IgD-negative memory B cell (primary cell): ENCODE data around the gene BASP1. TPM values are rescaled to one million over a fixed set of nuclear protein-coding genes. Genes with fewer than 3 reads are reported as not detected.
"Not testable (repeated sequence)": the region's sequence is repeated elsewhere in the genome, so short reads cannot be mapped to it uniquely, and the experiment has no call there.

Experiments
- H3K27ac Mint-ChIP-seq, 3 donors: one replicate each; pipeline ENCODE4 v1.8.0; 2020 to 2022; ENCODE audit warnings: mild to moderate bottlenecking in 3 of 3, mixed read lengths in 3 of 3, moderate library complexity in 1 of 3
- H3K27me3 Mint-ChIP-seq: one replicate; pipeline ENCODE4 v1.8.0; 2021; ENCODE audit warnings: mixed read lengths
- H3K36me3 Mint-ChIP-seq: one replicate; pipeline ENCODE4 v1.8.0; 2020; ENCODE audit warnings: mild to moderate bottlenecking, mixed read lengths
- H3K4me1 Mint-ChIP-seq, 3 donors: one replicate each; pipeline ENCODE4 v1.8.0; 2020 to 2022; ENCODE audit warnings: mixed read lengths in 3 of 3, mild to moderate bottlenecking in 1 of 3
- H3K4me3 Mint-ChIP-seq, 4 donors: one replicate each; pipeline ENCODE4 v1.8.0; 2020 to 2022; ENCODE audit warnings: mild to moderate bottlenecking in 4 of 4, mixed read lengths in 4 of 4, moderate library complexity in 3 of 4
- H3K9me3 Mint-ChIP-seq, 3 donors: one replicate each; pipeline ENCODE4 v1.8.0; 2020 to 2021; ENCODE audit warnings: mixed read lengths in 3 of 3, mild to moderate bottlenecking in 1 of 3
- polyA plus RNA-seq: library from polyadenylated mRNA; unstranded; fragments of 300-500 nt; fragmentation: Illumina TruSeq; gene quantifications from one replicate; pipeline ENCODE4 v1.2.3, GENCODE V29; 2021

BASP1 gene
- polyA plus RNA-seq, 1 donor from 2014 or later = 149 TPM

DNA sequence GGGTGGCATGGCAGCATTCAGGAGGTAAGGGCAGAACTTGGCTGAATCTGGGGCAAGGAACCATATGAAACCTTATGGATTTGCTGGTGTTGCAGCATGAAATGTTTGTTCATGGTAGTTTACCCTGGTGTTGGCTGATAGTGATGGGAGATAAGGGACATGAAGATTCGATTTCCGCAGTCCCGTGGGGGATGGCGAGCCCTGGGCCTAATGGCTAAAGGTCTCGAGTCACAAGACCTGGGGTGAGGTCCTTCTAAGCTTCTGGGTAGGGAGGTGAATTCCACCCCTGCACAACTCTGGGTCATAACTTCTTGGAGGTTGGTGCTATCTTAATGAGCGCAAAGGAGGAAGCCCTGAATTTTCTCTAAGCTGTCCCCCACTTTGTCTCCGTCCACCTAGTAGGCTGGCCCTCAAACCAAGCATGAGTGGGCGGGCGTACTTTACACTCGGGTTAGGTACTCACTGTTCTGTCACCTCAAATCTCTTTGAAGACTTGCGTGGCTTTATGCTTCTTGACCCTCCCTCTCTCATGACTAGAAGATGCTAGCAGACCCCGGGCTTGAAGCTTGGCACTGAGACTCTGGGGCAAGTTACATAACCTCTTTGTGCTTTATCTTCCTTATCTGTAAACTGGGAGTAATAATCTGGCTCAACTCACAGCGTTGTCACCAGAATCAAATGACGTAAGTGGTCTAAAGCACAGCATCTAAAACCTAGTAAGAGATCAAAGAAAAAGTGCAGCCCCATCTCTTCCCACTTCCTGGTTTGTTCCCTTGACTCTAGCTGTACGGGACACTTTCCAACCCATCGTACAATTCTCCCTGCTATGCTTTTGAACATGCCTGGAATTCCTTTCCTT, 72.5 kb downstream of the BASP1 start:
- no peaks in the 10 kb centered on the region for H3K36me3 Mint-ChIP-seq
- peak overlapping the region in 1 of 3 donors; percentile 15 for H3K27ac Mint-ChIP-seq
- no peaks in the 10 kb centered on the region for H3K27me3 Mint-ChIP-seq
- H3K9me3 Mint-ChIP-seq = peaks cover 0 to 4% (median 0%) of the 10 kb centered on the region in 3 donors
- peaks cover 0 to 9% (median 5%) of the 10 kb centered on the region in 3 donors for H3K4me1 Mint-ChIP-seq
- no peak overlapping the region for H3K4me3 Mint-ChIP-seq

DNA sequence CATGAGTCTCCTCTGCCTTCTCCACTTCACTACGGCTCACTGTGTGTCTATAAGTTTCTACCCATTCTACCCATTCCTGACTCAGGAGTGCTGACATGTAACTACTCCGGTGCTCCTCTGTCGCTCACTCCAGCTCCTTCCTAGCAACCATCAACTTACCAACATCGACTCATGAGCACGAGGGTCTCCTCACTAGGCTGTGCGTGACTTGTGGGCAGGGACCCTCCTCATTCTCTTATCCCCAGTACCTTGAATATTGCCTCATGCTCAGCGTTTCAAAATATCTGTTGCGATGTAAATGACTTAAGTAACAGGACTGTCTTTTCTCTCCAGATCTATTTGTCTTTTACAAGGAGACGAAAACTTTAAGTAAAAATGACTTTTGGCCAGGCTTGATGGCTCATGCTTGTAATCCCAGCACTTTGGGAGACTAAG, 73.1 kb downstream of the BASP1 start:
- Mint-ChIP-seq H3K4me1 (peaks cover 0 to 6% (median 3%) of the 10 kb centered on the region in 3 donors), H3K4me3 (no peak overlapping the region), H3K27ac (no peak overlapping the region), H3K9me3 (peaks cover 0 to 4% (median 0%) of the 10 kb centered on the region in 3 donors), H3K36me3 (no peaks in the 10 kb centered on the region), H3K27me3 (no peaks in the 10 kb centered on the region)

DNA sequence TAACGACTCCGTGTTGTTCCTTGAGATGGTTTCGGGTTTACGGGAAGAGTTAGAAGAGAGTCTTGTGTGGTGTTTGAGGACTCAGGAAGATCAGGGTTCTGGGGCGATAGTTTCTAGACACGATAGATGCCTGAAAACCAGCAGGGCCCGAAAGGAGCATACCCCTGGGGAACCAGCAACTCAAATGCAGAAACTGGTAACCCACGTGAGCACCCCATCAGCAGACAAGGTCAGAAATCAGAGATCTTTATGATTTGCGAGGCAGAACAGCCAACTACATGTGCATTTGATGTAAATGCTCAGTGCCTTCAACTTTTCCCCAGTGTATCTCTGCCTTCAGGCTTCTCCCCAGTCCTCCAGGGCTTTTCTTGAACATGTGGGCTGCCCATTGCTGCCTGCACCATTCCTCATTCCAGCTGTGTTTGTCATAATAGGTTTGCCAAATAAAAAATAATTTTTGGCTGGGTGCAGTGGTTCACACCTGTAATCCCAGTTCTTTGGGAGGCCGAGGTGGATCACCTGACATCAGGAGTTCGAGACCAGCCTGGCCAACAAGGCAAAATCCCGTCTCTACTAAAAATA, 75.1 kb downstream of the BASP1 start:
- H3K27me3 Mint-ChIP-seq = no peaks in the 10 kb centered on the region
- peak overlapping the region in 1 of 3 donors; percentile 71 for H3K27ac Mint-ChIP-seq
- no peaks in the 10 kb centered on the region for H3K36me3 Mint-ChIP-seq
- peaks cover 0 to 6% (median 3%) of the 10 kb centered on the region in 3 donors for H3K4me1 Mint-ChIP-seq
- peaks cover 0 to 4% (median 0%) of the 10 kb centered on the region in 3 donors for H3K9me3 Mint-ChIP-seq
- peak overlapping the region in 1 of 4 donors; percentile 25 for H3K4me3 Mint-ChIP-seq

- H3K36me3 Mint-ChIP-seq = no peaks in the 10 kb centered on the region
- H3K4me1 Mint-ChIP-seq = peaks cover 0 to 6% (median 3%) of the 10 kb centered on the region in 3 donors
- no peaks in the 10 kb centered on the region for H3K9me3 Mint-ChIP-seq
- H3K27ac Mint-ChIP-seq = no peak overlapping the region
- H3K27me3 Mint-ChIP-seq = no peaks in the 10 kb centered on the region
- no peak overlapping the region for H3K4me3 Mint-ChIP-seq
Observed at GRCh38 chr5:17294639-17295311, 77.3 kb downstream of the BASP1 start.

GRCh38 chr5:17295671-17296070, 78.2 kb downstream of the BASP1 start:
- Mint-ChIP-seq H3K4me1 (peaks cover 0 to 3% (median 3%) of the 10 kb centered on the region in 3 donors), H3K27me3 (no peaks in the 10 kb centered on the region), H3K4me3 (peak overlapping the region in 1 of 4 donors; percentile 17), H3K9me3 (no peaks in the 10 kb centered on the region), H3K27ac (no peak overlapping the region), H3K36me3 (no peaks in the 10 kb centered on the region)

GRCh38 chr5:17302106-17302505, 84.7 kb downstream of the BASP1 start:
- Mint-ChIP-seq H3K9me3 (no peaks in the 10 kb centered on the region), H3K36me3 (no peaks in the 10 kb centered on the region), H3K4me3 (no peak overlapping the region), H3K4me1 (no peaks in the 10 kb centered on the region), H3K27me3 (no peaks in the 10 kb centered on the region), H3K27ac (no peak overlapping the region)

- H3K27me3 Mint-ChIP-seq = no peaks in the 10 kb centered on the region
- H3K9me3 Mint-ChIP-seq = no peaks in the 10 kb centered on the region
- H3K4me3 Mint-ChIP-seq = no peak overlapping the region
- H3K4me1 Mint-ChIP-seq = no peaks in the 10 kb centered on the region
- no peak overlapping the region for H3K27ac Mint-ChIP-seq
- no peaks in the 10 kb centered on the region for H3K36me3 Mint-ChIP-seq
Observed at GRCh38 chr5:17302604-17303003, 85.2 kb downstream of the BASP1 start.

GRCh38 chr5:17304282-17304681, 86.9 kb downstream of the BASP1 start:
- no peak overlapping the region for H3K27ac Mint-ChIP-seq
- H3K4me3 Mint-ChIP-seq = no peak overlapping the region
- no peaks in the 10 kb centered on the region for H3K9me3 Mint-ChIP-seq

DNA sequence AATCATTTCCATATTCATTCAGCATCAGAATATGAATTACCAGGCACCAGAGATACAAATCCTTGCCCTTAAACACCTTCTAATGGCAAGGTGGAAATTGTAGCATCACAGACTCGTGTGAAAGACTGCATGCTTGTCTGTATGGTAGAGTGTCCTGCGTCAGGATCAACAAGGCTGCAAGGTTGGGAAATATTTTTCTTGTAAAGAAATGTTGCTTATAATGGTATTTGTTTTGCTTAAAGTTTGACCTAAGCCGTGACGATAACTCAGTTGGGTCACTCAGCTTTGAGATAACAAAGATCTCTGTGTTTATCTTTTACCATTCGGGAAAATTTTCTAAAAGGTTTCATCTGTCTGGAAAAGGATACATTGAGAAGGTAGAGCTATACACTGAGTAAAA, 87.6 kb downstream of the BASP1 start:
- H3K4me3 Mint-ChIP-seq = no peak overlapping the region
- no peaks in the 10 kb centered on the region for H3K27me3 Mint-ChIP-seq

More at GRCh38 chr5:17304282-17304681, 86.9 kb downstream of the BASP1 start:
- no peaks in the 10 kb centered on the region for H3K4me1 Mint-ChIP-seq
- no peaks in the 10 kb centered on the region for H3K27me3 Mint-ChIP-seq
- peaks cover 2% of the 10 kb centered on the region for H3K36me3 Mint-ChIP-seq

GRCh38 chr5:17305964-17306725, 88.7 kb downstream of the BASP1 start:
- H3K27ac Mint-ChIP-seq = no peak overlapping the region
- H3K4me1 Mint-ChIP-seq = peaks cover 0 to 3% (median 0%) of the 10 kb centered on the region in 3 donors
- no peaks in the 10 kb centered on the region for H3K27me3 Mint-ChIP-seq
- H3K9me3 Mint-ChIP-seq = no peaks in the 10 kb centered on the region
- peaks cover 2% of the 10 kb centered on the region for H3K36me3 Mint-ChIP-seq
- peak overlapping the region in 1 of 4 donors; percentile 27 for H3K4me3 Mint-ChIP-seq

More for the DNA sequence above, 87.6 kb downstream of the BASP1 start:
- peaks cover 2% of the 10 kb centered on the region for H3K36me3 Mint-ChIP-seq
- H3K4me1 Mint-ChIP-seq = no peaks in the 10 kb centered on the region
- H3K27ac Mint-ChIP-seq = no peak overlapping the region
- H3K9me3 Mint-ChIP-seq = no peaks in the 10 kb centered on the region

DNA sequence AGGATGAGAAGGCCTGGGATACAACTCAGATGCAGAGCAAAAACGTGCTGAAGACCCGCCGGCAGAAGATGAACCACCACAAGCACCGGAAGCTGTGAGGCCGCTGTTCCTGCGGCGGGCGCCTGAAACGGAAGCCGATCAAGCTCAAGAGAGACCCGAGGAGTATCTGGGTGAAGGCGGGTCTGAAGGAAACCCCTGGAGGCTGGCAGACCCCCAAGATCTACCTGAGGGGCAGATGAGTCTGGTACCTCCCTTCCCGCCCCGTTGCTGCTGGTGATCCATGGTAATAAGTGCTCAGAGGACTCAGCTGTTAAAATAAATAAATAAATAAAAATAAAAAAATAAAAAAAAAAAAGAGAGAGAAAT, 89.3 kb downstream of the BASP1 start:
- H3K36me3 Mint-ChIP-seq = peaks cover 2% of the 10 kb centered on the region
- no peaks in the 10 kb centered on the region for H3K9me3 Mint-ChIP-seq
- H3K27ac Mint-ChIP-seq = no peak overlapping the region
- H3K4me1 Mint-ChIP-seq = peaks cover 0 to 3% (median 0%) of the 10 kb centered on the region in 3 donors
- H3K4me3 Mint-ChIP-seq = no peak overlapping the region
- H3K27me3 Mint-ChIP-seq = no peaks in the 10 kb centered on the region

DNA sequence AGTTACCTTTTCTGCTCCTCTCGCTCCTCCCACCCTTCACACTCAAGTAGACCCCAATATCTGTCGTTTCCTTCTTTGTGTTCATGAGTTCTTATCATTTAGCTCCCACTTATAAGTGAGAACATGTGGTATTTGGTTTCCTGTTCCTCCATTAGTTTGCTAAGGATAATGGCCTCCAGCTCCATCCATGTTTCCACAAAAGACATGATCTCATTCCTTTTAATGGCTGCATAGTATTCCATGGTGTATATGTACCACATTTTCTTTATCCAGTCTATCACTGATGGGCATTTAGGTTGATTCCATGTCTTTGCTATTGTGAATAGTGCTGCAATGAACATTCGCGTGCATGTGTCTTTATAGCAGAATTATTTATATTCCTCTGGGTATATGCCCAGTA, 90.0 kb downstream of the BASP1 start:
- not testable (repeated sequence) for H3K9me3 Mint-ChIP-seq

DNA sequence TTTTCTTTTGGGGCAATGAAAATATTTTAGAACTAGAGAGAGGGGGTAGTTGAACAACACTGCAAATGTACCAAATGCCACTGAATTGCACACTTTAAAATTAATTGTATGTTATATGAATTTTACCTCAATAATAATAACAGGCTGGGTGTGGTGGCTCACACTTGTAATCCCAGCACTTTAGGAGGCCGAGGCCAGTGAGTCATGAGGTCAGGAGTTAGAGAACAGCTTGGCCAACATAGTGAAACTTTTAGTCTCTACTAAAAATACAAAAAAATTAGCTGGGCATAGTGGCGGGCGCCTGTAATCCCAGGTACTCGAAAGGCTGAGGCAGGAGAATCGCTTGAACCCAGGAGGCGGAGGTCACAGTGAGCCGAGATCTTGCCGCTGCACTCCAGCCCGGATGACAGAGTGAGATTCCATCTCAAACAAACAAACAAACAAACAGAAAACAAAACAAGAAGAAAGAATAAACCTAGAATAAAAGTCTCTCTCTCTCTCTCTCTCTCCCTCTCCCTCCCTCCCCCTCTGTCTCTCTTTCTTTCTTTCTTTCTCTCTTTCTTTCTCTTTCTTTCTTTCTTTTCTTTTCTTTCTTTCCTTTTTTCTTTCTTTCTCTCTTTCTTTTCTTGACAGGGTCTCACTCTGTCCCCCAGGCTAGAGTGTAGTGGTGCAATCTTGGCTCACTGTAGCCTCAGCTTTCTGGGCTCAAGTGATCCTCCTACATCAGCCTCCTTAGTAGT, 91.1 kb downstream of the BASP1 start:
- no peak overlapping the region for H3K27ac Mint-ChIP-seq
- H3K36me3 Mint-ChIP-seq = peaks cover 2% of the 10 kb centered on the region
- no peaks in the 10 kb centered on the region for H3K27me3 Mint-ChIP-seq
- no peak overlapping the region for H3K4me3 Mint-ChIP-seq
- no peaks in the 10 kb centered on the region for H3K9me3 Mint-ChIP-seq
- H3K4me1 Mint-ChIP-seq = peaks cover 0 to 3% (median 0%) of the 10 kb centered on the region in 3 donors

More for the DNA sequence above, 90.0 kb downstream of the BASP1 start:
- not testable (repeated sequence) for H3K4me1 Mint-ChIP-seq, H3K27ac Mint-ChIP-seq, H3K4me3 Mint-ChIP-seq, H3K27me3 Mint-ChIP-seq, H3K36me3 Mint-ChIP-seq

GRCh38 chr5:17309462-17309861, 92.0 kb downstream of the BASP1 start:
- Mint-ChIP-seq H3K27me3 (no peaks in the 10 kb centered on the region), H3K4me3 (no peak overlapping the region), H3K4me1 (peaks cover 0 to 3% (median 0%) of the 10 kb centered on the region in 3 donors), H3K36me3 (peaks cover 2% of the 10 kb centered on the region), H3K27ac (no peak overlapping the region), H3K9me3 (no peaks in the 10 kb centered on the region)
